GM18507 (cell line): ENCODE measurements around the gene DRAM2.

Experiments
- DNase-seq: peaks from one replicate; pipeline ENCODE4 v3.0.0; 2011; ENCODE audit warnings: low read depth; ENCODE audit not compliant: insufficient read length; ENCODE audit errors: extremely low spot score
- FAIRE-seq: peaks from 2 replicates; lab custom pipeline; 2011; peaks lifted over from hg19 to GRCh38; lab: Jason Lieb, UNC

Gene DRAM2

GRCh38 chr1:111145963-111146768 is 6.3 kb upstream of the DRAM2 start:
- no peak for FAIRE-seq
- DNase-seq, result no peak

GRCh38 chr1:111145542-111145941 is 5.6 kb upstream of the DRAM2 start:
- no peak for DNase-seq
- no peak for FAIRE-seq

GRCh38 chr1:111142356-111142975 is 2.6 kb upstream of the DRAM2 start:
- no peak for DNase-seq
- peak; percentile 48 for FAIRE-seq

GRCh38 chr1:111141245-111142220 is 1.6 kb upstream of the DRAM2 start:
- no peak for FAIRE-seq

GRCh38 chr1:111140680-111140967 is 731 bp upstream of the DRAM2 start:
- FAIRE-seq, result no peak
- no peak for DNase-seq

More at GRCh38 chr1:111141245-111142220, 1.6 kb upstream of the DRAM2 start:
- no peak for DNase-seq

GRCh38 chr1:111139324-111139955 is 453 bp downstream of the DRAM2 start:
- peak; percentile 88 for FAIRE-seq
- no peak for DNase-seq

- FAIRE-seq (no peak), DNase-seq (no peak)
These were observed 6.0 kb downstream of the DRAM2 start for GRCh38 chr1:111133866-111134265.

GRCh38 chr1:111131693-111132092 is 8.2 kb downstream of the DRAM2 start:
- DNase-seq (no peak), FAIRE-seq (no peak)

DNA sequence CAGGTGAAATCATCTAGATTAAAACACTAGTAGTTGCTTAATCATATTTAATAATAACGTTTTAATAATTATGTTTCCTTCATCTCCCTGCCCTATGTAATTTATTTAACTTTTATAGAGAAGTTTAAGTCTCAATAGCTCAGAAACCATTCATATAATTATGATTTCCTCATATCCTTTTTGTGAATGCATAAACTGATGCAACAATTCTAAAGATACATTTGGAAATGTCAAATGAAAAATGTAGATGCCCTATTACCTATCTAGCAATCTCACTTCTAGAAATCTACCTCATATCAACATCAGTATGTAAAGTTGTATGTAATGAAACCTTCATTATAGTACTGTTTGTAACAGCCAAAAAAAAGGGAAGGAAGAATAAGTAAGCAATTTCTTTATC is 10.5 kb downstream of the DRAM2 start:
- FAIRE-seq (no peak), DNase-seq (no peak)

DNA sequence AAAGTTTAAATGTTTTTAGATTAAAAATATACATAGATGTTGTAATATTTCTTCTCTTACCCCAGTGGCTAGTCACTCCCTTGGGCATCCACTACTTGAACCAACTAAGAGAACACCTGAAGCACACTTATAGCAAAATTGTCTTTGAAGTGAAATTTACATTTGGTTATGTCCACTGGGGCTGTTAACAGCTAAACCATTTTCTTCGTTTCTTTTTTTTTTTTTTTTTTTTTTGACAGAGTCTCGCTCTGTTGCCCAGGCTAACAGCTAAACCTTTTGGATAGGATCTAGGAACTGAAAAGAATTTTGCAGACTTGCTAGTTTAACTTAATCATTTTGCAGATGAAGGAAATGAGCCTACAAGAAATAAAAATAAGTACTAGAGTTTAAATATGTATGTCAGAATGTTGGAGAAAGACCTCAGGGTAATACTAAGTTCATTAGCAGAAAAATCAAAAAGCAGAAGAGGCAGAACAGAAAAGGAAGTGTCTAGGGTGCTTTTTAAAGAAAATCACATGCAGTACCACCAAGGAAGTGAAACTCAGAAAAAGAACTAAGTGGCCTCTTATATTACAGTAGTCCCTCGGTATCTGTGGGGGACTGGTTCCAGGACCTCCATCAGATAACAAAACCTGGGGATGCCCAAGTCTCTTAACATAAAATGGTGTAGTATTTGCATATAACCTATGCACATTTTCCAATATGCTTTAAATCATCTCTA is 11.8 kb downstream of the DRAM2 start:
- FAIRE-seq (peak; percentile 89), DNase-seq (no peak)

GRCh38 chr1:111126354-111126753 is 13.5 kb downstream of the DRAM2 start:
- FAIRE-seq, result no peak

DNA sequence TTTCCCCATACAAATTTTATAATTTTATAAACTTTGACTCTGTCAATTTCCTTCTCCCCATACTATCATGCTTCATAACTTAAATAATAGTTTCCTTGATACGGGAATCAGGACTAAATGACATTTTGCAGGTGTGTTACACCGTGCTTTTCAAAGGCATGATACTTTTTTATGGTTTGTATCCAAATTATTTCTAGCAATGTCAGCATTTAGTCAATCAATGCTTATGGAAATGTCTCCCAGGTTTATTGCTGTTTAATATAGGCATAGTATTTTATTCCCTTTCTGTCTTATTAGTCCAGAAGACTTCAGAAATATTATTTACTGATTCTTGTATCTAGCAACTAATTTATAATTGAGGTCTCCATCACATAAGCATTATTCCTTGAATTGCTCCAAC is 23.4 kb downstream of the DRAM2 start:
- DNase-seq (no peak), FAIRE-seq (no peak)

More at GRCh38 chr1:111126354-111126753, 13.5 kb downstream of the DRAM2 start:
- no peak for DNase-seq

- FAIRE-seq (no peak), DNase-seq (no peak)
These were observed 29.5 kb downstream of the DRAM2 start for GRCh38 chr1:111110197-111110899.

DNA sequence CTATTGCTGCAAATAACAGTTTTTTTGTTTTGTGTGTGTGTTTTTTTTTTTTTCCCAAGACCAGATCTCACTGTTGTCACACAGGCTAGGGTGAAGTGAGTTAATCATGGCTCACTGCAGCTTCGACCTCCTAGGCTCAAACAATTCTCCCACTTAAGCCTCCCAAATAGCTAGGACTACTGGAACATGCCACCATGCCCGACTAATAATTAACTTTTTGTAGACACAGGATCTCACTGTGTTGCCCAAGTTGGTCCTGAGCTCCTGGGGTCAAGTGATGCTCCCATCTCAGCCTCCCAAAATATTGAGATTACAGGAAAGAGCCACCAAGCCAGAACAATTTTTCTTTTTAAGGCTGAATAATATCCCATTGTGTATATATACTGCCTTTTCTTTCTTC is 34.9 kb downstream of the DRAM2 start:
- no peak for FAIRE-seq
- DNase-seq, result no peak

- no peak for FAIRE-seq
- no peak for DNase-seq
These were observed 37.8 kb downstream of the DRAM2 start for GRCh38 chr1:111101854-111102642.

DNA sequence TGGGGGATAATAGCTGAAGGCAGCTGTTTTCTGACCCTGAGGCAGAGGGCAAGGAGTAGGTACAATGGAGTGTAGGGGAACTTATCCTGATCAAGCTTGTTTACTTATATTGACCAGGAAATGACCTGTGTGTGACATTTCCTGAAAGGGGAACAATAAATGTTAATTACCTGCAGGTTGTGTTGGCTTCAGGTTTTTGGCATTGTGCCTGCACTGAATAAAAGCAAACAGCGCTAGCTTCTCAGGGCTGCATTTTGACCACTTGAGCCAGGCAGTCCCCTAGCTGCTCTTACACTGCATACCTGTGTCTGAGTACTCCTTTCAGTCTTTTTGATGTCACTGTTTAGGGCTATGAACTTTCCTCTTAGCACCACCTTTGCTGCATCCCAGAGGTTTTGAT is 40.6 kb downstream of the DRAM2 start:
- DNase-seq, result no peak
- no peak for FAIRE-seq

DNA sequence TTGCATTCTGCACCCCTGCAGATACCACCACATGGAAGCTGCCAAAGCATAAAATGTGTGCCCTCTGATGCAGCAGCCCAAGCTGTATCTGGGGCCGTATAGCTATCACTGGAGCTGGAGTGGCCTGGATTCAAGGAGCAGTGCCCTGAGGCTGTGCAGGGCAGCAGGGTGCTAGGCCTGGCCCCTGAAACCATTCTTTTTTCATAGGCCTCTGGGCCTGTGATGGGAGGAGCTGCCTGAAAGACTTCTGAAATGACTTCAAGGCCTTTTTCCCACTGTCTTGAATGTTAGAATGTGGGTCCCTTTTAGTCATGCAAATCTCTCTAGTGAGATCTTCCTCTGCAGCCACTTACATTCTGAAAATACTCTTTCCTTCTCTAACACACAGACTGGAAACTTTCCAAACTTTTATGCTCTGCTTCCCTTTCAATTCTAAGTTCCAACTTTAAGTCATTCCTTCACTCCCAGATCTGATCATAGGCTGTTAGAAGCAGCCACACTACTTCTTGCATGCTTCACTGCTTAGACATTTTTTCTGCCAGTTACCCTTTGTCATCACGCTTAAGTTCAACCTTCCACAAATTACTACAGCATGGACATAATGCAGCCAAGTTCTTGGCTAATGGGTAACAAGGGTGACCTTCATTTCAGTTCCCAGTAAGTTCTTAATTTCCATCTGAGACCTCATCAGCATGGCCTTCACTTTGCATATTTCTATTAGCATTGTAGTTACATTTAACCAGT is 42.4 kb downstream of the DRAM2 start:
- no peak for FAIRE-seq
- DNase-seq, result no peak
